ENCODE measurements around the gene SMG6.

SMG6 gene

DNA sequence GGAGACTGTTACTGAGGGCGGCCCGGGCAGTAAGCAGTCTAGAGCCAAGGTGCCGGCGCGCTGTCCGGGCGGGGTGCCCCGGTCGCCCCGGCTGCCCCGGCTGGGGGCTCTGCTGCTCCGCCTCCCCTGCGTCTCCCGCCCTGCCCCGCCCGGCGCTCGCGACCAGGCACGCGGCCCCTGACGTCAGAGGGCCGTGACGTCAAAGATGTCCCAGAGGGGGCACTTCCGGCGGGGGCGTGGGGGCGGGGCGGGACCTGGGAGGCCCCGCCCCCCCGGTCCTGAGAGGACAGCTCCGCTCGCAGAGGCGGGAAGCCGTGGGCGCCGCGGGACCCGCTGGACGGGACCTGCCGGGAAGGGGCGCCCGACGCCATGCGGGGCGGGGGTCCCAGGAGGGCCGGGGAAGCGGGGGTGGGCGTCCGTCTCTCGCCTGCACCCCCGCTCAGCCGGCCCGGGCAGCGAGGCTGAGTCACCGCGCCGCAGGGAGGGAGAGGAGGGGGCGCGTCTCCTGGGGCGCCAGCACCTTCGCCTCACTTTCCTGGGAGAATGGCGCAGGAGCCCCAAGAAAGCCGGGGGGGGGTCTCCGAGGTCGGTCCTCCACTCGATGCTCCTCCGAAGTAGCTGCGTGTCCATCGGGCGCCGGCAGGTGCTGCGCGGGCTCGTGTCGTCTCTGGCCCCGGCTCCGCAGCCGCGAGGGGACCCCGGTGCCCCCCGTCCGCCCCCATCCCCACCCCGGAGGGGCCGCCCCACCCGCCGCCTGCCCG lies 253.1 kb downstream of the SMG6 start:
- Histone ChIP-seq H3K4me1 (ENCODE audit: control insufficient read depth, insufficient read depth, low read length) (peaks cover 13% of the 10 kb centered on the region), H3K9ac (ENCODE audit: low read depth, low read length) (peak overlapping the region; percentile 76), H3K27me3 (ENCODE audit: control insufficient read depth, insufficient read depth, low read length) (peaks cover 3% of the 10 kb centered on the region), H3K36me3 (ENCODE audit: insufficient read depth, low read length) (no peaks in the 10 kb centered on the region), H3K4me3 (ENCODE audit: low read length) (peak overlapping the region; percentile 96), H3K4me2 (ENCODE audit: low read length) (peak overlapping the region; percentile 85), H3K9me3 (replicated peaks; ENCODE audit: low read length) (no peaks in the 10 kb centered on the region)

DNA sequence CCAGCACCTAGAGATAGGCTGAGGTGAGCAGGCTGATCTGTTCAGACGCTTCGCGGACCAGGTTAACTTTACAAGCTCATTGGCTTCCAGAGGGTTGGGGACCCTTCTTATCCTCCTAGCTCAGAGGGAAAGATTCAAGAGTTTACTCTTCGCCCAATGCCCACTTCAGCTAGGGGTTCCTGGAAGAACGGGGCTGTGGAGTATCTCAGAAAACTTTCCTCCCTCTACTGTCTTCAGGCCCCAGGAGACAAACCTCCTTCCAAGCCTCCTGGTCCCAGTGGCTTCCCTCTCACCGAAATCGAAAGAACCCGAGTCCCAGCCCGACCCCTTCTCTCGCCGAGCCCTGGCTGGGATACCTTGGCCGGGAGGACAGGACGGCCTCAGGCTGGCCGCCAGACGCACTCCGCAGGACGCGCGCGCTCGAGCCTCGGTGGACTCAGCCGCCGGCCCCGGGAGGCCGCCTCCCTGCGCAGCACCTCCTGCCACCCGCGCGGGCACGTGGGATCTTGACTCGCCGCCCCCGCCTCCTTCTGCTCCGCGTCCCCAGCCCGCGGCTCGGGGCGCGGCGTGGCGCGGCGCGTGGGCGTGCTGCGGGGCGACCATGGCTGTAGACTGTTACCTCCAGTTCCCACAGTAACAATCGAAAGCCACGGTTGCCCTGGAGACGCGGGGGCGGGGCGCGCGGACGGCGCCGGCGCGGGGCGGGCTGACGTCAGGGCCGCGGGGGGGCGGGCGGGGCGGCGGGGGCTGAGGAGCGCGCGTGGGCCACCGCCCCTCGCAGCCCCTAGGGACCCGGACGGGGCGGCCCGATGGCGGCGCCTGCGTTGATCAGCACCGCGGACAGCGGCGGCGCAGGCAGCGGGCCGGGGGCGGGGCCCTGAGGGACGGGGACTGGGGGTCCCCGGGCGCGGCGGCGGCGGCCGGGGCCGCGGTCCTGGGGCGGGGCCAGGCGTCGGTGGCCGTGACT lies 254.0 kb downstream of the SMG6 start:
- Histone ChIP-seq H3K4me3 (ENCODE audit: low read length) (peak overlapping the region; percentile 96), H3K4me1 (ENCODE audit: control insufficient read depth, insufficient read depth, low read length) (peaks cover 13% of the 10 kb centered on the region), H3K9ac (ENCODE audit: low read depth, low read length) (peak overlapping the region; percentile 86), H3K27me3 (ENCODE audit: control insufficient read depth, insufficient read depth, low read length) (peaks cover 3% of the 10 kb centered on the region), H3K9me3 (replicated peaks; ENCODE audit: low read length) (no peaks in the 10 kb centered on the region), H3K36me3 (ENCODE audit: insufficient read depth, low read length) (peaks cover 5% of the 10 kb centered on the region), H3K4me2 (ENCODE audit: low read length) (peak overlapping the region; percentile 99)

GRCh38 chr17:2048805-2049204 lies 254.8 kb downstream of the SMG6 start:
- Histone ChIP-seq H3K27me3 (ENCODE audit: control insufficient read depth, insufficient read depth, low read length) (peaks cover 3% of the 10 kb centered on the region), H3K4me2 (ENCODE audit: low read length) (peak overlapping the region; percentile 99), H3K36me3 (ENCODE audit: insufficient read depth, low read length) (peaks cover 8% of the 10 kb centered on the region), H3K4me1 (ENCODE audit: control insufficient read depth, insufficient read depth, low read length) (peaks cover 18% of the 10 kb centered on the region), H3K9ac (ENCODE audit: low read depth, low read length) (peak overlapping the region; percentile 86), H3K4me3 (ENCODE audit: low read length) (peak overlapping the region; percentile 96), H3K9me3 (replicated peaks; ENCODE audit: low read length) (no peaks in the 10 kb centered on the region)

DNA sequence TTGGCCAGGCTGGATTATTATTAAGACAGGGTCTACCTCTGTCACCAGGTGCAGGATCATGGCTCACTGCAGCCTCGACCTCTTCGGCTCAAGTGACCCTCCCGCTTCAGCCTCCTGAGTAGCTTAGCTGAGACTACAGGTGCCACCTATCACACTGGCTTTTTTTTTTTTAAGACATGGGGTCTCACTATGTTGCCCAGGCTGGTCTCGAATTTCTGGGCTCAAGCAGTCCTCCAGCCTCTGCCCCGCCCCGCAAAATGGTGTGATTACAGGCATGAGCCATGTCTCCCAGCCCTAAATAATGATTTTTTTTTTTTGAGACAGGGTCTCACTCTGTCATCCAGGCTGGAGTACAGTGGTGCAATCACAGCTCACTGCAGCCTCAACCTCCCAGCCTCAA lies 256.0 kb downstream of the SMG6 start:
- no peak overlapping the region for H3K9ac ChIP-seq (ENCODE audit: low read depth, low read length)
- H3K4me1 ChIP-seq (ENCODE audit: control insufficient read depth, insufficient read depth, low read length), result peaks cover 30% of the 10 kb centered on the region
- no peaks in the 10 kb centered on the region for H3K9me3 ChIP-seq (replicated peaks; ENCODE audit: low read length)
- H3K4me2 ChIP-seq (ENCODE audit: low read length), result no peak overlapping the region
- H3K27me3 ChIP-seq (ENCODE audit: control insufficient read depth, insufficient read depth, low read length), result peaks cover 3% of the 10 kb centered on the region
- peaks cover 19% of the 10 kb centered on the region for H3K36me3 ChIP-seq (ENCODE audit: insufficient read depth, low read length)
- H3K4me3 ChIP-seq (ENCODE audit: low read length), result no peak overlapping the region

DNA sequence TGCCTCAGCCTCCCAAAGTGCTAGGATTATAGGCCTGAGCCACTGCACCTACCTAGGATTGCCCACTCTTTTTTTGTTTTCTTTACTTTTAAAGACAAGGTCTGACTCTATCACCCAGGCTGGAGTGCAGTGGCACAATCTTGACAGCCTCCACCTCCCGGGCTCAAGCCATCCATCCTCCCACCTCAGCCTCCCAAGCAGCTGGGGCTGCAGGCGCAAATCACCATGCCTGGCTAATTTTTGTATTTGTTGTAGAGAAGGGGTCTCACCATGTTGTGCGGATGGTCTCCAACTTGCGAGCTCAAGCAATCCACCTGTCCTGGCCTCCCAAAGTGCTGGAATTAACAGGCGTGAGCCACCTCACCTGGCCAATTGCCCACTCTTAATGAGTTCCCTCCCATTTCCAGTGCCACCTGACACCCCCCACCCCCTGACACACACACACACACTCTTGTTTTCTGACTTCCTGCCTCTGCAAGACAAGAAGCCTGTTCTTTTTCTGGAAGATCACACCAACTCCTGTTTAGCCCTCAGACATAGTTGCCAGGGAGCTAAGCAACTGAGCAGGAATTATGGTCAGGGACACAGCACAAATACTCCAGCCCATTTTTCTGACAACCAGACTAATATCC lies 259.2 kb downstream of the SMG6 start:
- peaks cover 34% of the 10 kb centered on the region for H3K4me1 ChIP-seq (ENCODE audit: control insufficient read depth, insufficient read depth, low read length)
- no peaks in the 10 kb centered on the region for H3K9me3 ChIP-seq (replicated peaks; ENCODE audit: low read length)
- no peaks in the 10 kb centered on the region for H3K27me3 ChIP-seq (ENCODE audit: control insufficient read depth, insufficient read depth, low read length)
- no peak overlapping the region for H3K4me3 ChIP-seq (ENCODE audit: low read length)
- H3K36me3 ChIP-seq (ENCODE audit: insufficient read depth, low read length), result peaks cover 23% of the 10 kb centered on the region
- no peak overlapping the region for H3K9ac ChIP-seq (ENCODE audit: low read depth, low read length)
- no peak overlapping the region for H3K4me2 ChIP-seq (ENCODE audit: low read length)

DNA sequence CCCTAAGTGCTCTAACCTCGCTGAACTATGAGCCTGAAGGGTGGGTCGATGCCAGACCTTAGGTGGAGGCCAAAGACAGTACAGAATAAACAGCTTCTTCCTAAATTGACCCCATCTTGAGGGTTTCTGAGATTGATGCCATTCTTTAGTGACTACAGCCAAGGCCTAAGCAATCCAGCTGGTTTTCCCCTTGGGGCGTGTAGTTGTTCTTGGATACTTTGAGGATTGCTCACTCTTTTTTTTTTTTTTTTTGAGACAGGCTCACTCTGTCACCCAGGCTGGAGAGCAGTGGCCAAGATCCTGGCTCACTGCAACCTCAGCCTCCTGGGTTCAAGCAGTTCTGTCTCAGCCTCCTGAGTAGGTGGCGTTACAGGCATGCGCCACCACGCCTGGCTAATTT lies 259.8 kb downstream of the SMG6 start:
- Histone ChIP-seq H3K4me3 (ENCODE audit: low read length) (no peak overlapping the region), H3K4me1 (ENCODE audit: control insufficient read depth, insufficient read depth, low read length) (peaks cover 29% of the 10 kb centered on the region), H3K4me2 (ENCODE audit: low read length) (peak overlapping the region; percentile 100), H3K9me3 (replicated peaks; ENCODE audit: low read length) (no peaks in the 10 kb centered on the region), H3K27me3 (ENCODE audit: control insufficient read depth, insufficient read depth, low read length) (no peaks in the 10 kb centered on the region), H3K36me3 (ENCODE audit: insufficient read depth, low read length) (peaks cover 23% of the 10 kb centered on the region), H3K9ac (ENCODE audit: low read depth, low read length) (peak overlapping the region; percentile 54)

GRCh38 chr17:2042933-2043332 lies 260.7 kb downstream of the SMG6 start:
- H3K27me3 ChIP-seq (ENCODE audit: control insufficient read depth, insufficient read depth, low read length), result no peaks in the 10 kb centered on the region
- H3K9ac ChIP-seq (ENCODE audit: low read depth, low read length), result peak overlapping the region; percentile 91
- H3K4me2 ChIP-seq (ENCODE audit: low read length), result peak overlapping the region; percentile 100
- no peaks in the 10 kb centered on the region for H3K9me3 ChIP-seq (replicated peaks; ENCODE audit: low read length)
- peaks cover 30% of the 10 kb centered on the region for H3K36me3 ChIP-seq (ENCODE audit: insufficient read depth, low read length)
- peaks cover 26% of the 10 kb centered on the region for H3K4me1 ChIP-seq (ENCODE audit: control insufficient read depth, insufficient read depth, low read length)
- peak overlapping the region; percentile 81 for H3K4me3 ChIP-seq (ENCODE audit: low read length)

GRCh38 chr17:2042390-2042847 lies 261.2 kb downstream of the SMG6 start:
- H3K4me1 ChIP-seq (ENCODE audit: control insufficient read depth, insufficient read depth, low read length), result peaks cover 26% of the 10 kb centered on the region
- H3K4me3 ChIP-seq (ENCODE audit: low read length), result peak overlapping the region; percentile 81
- no peaks in the 10 kb centered on the region for H3K9me3 ChIP-seq (replicated peaks; ENCODE audit: low read length)
- peak overlapping the region; percentile 100 for H3K4me2 ChIP-seq (ENCODE audit: low read length)
- H3K9ac ChIP-seq (ENCODE audit: low read depth, low read length), result peak overlapping the region; percentile 91
- H3K27me3 ChIP-seq (ENCODE audit: control insufficient read depth, insufficient read depth, low read length), result no peaks in the 10 kb centered on the region
- H3K36me3 ChIP-seq (ENCODE audit: insufficient read depth, low read length), result peaks cover 30% of the 10 kb centered on the region

DNA sequence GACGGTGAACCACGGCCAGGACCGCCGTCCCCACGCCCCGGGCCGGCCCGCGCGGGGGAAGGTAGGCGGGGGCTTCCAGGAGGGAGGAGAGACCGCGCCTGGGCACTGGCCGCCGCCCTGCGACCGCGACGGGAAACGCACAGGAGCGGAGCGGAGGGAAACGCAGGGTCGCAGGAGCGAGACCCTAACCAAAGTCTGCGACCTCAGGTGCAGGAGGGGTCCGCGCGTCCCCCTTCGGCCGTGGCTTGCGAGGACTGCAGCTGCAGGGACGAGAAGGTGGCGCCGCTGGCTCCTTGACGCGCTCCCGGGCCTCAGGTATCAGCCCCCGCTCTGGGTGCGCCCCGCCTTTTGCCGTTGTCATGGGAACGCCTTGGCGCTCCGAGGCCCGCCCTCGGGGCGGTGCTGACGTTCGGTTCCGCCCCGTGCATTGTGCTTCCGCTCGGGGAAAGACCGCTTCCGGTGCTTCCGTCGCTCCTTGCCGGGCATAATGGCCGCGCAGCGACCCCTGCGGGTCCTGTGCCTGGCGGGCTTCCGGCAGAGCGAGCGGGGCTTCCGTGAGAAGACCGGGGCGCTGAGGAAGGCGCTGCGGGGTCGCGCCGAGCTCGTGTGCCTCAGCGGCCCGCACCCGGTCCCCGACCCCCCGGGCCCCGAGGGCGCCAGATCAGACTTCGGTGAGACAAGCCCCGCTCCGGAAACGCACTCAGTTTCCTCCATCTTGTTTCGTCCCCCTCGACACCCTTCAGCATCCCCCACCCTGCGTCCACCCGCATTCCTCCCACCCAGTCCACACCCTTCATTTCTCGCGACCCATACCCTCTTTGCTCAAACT lies 261.8 kb downstream of the SMG6 start, which contains the start of gene OVCA2:
OVCA2 (plus strand) TSS at position 462 of the 829 bp plus-strand sequence; CDS start at position 488, 26 bp downstream.
- Histone ChIP-seq H3K9me3 (replicated peaks; ENCODE audit: low read length) (no peaks in the 10 kb centered on the region), H3K4me2 (ENCODE audit: low read length) (peak within 1 kb of the TSS; percentile 100), H3K27me3 (ENCODE audit: control insufficient read depth, insufficient read depth, low read length) (no peaks in the 10 kb centered on the region), H3K9ac (ENCODE audit: low read depth, low read length) (peak within 1 kb of the TSS; percentile 91), H3K36me3 (ENCODE audit: insufficient read depth, low read length) (peaks cover 35% of the 10 kb centered on the region), H3K4me1 (ENCODE audit: control insufficient read depth, insufficient read depth, low read length) (peaks cover 26% of the 10 kb centered on the region), H3K4me3 (ENCODE audit: low read length) (peak within 1 kb of the TSS; percentile 81)

GRCh38 chr17:2040942-2041560 lies 262.5 kb downstream of the SMG6 start:
- peak overlapping the region; percentile 81 for H3K4me3 ChIP-seq (ENCODE audit: low read length)
- H3K27me3 ChIP-seq (ENCODE audit: control insufficient read depth, insufficient read depth, low read length), result no peaks in the 10 kb centered on the region
- H3K9ac ChIP-seq (ENCODE audit: low read depth, low read length), result peak overlapping the region; percentile 91
- H3K36me3 ChIP-seq (ENCODE audit: insufficient read depth, low read length), result peaks cover 41% of the 10 kb centered on the region
- peak overlapping the region; percentile 100 for H3K4me2 ChIP-seq (ENCODE audit: low read length)
- H3K4me1 ChIP-seq (ENCODE audit: control insufficient read depth, insufficient read depth, low read length), result peaks cover 26% of the 10 kb centered on the region
- H3K9me3 ChIP-seq (replicated peaks; ENCODE audit: low read length), result no peaks in the 10 kb centered on the region

All from skeletal muscle satellite cell (primary cell).